K562 (cell line): ENCODE results near the gene GPSM3.

ENCODE experiments used
- CBX5 ChIP-seq: IDR thresholded peaks from 2 replicates; pipeline ENCODE4 v1.6.1; 2014; ENCODE audit warnings: low read depth, borderline replicate concordance
- CREBBP ChIP-seq: IDR thresholded peaks from one replicate; pipeline ENCODE4 v1.6.1; 2012; ENCODE audit warnings: low read depth, mild to moderate bottlenecking, control low read depth, inconsistent platforms, low read length
- MYC ChIP-seq, 2 experiments: fragments of 250-450 bp in 1 of 2; sonication (Bioruptor Pico) in 1 of 2; IDR thresholded peaks; 2 replicates each; pipeline versions ENCODE4 v1.5.1 to v1.6.1; 2012 to 2021; ENCODE audit warnings: low read depth in 2 of 2, borderline replicate concordance in 1 of 2, improper control_type of control experiment in 1 of 2, low read length in 1 of 2, mild to moderate bottlenecking in 1 of 2, moderate library complexity in 1 of 2
- NFYB ChIP-seq: IDR thresholded peaks from 2 replicates; pipeline ENCODE4 v1.6.1; 2011; ENCODE audit warnings: mild to moderate bottlenecking, moderate library complexity; ENCODE audit not compliant: insufficient read length; ENCODE audit errors: extremely low read depth
- TFAM ChIP-seq: fragments of 250-450 bp; sonication (Bioruptor Pico); conservative IDR thresholded peaks from 2 replicates; pipeline ENCODE4 v1.5.0; 2021; ENCODE audit warnings: mild to moderate bottlenecking, moderate library complexity
- ZNF224 ChIP-seq: sonication (generic); formaldehyde crosslinking; IDR thresholded peaks from 2 replicates; pipeline ENCODE4 v1.8.0; 2022; ENCODE audit warnings: mild to moderate bottlenecking, missing genetic modification reagents
- ZNF274 ChIP-seq: IDR thresholded peaks from 2 replicates; pipeline ENCODE4 v1.6.1; 2011; ENCODE audit warnings: low read depth, mild to moderate bottlenecking, low read length, moderate library complexity, borderline replicate concordance
- ZNF324 ChIP-seq: fragments of 250-450 bp; sonication (Bioruptor Pico); IDR thresholded peaks from 2 replicates; pipeline ENCODE4 v1.4.0; 2020; ENCODE audit warnings: mild to moderate bottlenecking
- TF ChIP-seq, protein P1 (sequence below): fragments of 450-650 bp; conservative IDR thresholded peaks from 2 replicates; pipeline ENCODE4 v1.6.1; 2016; ENCODE audit warnings: missing genetic modification characterization, low read depth, mild to moderate bottlenecking, control low read depth, missing compliant biosample characterization
- TF ChIP-seq, protein P2 (sequence below): conservative IDR thresholded peaks from 2 replicates; pipeline ENCODE4 v1.6.1; 2011; ENCODE audit warnings: low read depth, mild to moderate bottlenecking, low read length; ENCODE audit not compliant: control insufficient read depth
- TF ChIP-seq, protein P3 (sequence below), 3 experiments: IDR thresholded peaks in 2 of 3; conservative IDR thresholded peaks in 1 of 3; 2 replicates each; pipeline ENCODE4 v1.5.1; 2011 to 2012; ENCODE audit warnings: low read length in 3 of 3, mild to moderate bottlenecking in 3 of 3, control low read depth in 2 of 3, improper control_type of control experiment in 1 of 3, inconsistent platforms in 1 of 3, low read depth in 1 of 3, mixed read lengths in 1 of 3, moderate library complexity in 1 of 3; ENCODE audit not compliant: insufficient read depth in 2 of 3
- TF ChIP-seq, protein P4 (sequence below): sonication (generic); formaldehyde crosslinking; IDR thresholded peaks from 2 replicates; pipeline ENCODE4 v1.8.1; 2022; ENCODE audit warnings: missing genetic modification reagents
- TF ChIP-seq, protein P5 (sequence below): fragments of 250-450 bp; sonication (Bioruptor Pico); IDR thresholded peaks from 2 replicates; pipeline ENCODE4 v1.5.0; 2021; ENCODE audit warnings: mild to moderate bottlenecking, moderate library complexity

DNA sequence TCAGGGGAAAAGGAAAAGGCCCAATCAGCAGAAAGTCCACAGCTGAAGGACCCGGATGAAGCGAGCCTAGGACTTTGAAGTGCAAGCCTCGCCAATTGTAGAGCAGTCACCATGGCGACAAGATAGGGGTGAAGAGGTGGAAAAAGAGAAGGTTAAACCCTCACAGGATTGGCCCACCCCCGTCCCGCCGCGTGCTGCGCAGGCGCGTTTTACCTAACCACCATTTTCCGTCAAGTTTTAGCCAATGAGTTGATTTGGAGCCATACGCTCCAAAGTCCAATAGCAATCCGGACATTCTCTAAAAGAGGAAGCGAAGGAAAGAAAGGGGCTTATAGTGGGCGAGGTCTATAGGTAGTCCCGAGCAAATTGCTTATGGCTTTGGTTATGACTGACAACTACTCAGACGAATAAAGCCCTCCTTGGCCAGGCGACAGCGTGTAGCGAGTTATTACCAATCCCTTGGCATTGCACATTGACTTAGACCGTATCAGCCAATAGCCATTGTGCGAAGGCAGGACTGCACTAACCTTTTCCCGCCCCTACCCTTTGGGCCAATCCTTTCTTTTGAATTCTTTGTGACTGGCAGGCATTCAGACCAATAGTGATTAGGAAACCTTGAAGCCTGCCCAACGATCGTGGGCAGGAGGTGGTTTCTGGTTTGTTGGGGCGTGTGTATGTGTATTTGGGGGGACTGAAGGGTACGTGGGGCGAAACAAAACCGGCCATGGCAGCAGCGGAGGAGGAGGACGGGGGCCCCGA is 14.5 kb downstream of the GPSM3 start, which contains the start of gene RNF5:
- TF ChIP-seq, protein P1, sequence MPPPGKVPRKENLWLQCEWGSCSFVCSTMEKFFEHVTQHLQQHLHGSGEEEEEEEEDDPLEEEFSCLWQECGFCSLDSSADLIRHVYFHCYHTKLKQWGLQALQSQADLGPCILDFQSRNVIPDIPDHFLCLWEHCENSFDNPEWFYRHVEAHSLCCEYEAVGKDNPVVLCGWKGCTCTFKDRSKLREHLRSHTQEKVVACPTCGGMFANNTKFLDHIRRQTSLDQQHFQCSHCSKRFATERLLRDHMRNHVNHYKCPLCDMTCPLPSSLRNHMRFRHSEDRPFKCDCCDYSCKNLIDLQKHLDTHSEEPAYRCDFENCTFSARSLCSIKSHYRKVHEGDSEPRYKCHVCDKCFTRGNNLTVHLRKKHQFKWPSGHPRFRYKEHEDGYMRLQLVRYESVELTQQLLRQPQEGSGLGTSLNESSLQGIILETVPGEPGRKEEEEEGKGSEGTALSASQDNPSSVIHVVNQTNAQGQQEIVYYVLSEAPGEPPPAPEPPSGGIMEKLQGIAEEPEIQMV: no peak
- TF ChIP-seq MYC (IDR thresholded peaks at IDR 0.05; ENCODE audit: low read depth, low read length): peak; percentile 38; the same call in 1 of the 2 replicates
- TF ChIP-seq MYC (CRISPR knock-in tag; IDR thresholded peaks at IDR 0.05; ENCODE audit: borderline replicate concordance, low read depth): no peak
- TF ChIP-seq, protein P2, sequence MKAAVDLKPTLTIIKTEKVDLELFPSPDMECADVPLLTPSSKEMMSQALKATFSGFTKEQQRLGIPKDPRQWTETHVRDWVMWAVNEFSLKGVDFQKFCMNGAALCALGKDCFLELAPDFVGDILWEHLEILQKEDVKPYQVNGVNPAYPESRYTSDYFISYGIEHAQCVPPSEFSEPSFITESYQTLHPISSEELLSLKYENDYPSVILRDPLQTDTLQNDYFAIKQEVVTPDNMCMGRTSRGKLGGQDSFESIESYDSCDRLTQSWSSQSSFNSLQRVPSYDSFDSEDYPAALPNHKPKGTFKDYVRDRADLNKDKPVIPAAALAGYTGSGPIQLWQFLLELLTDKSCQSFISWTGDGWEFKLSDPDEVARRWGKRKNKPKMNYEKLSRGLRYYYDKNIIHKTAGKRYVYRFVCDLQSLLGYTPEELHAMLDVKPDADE: no peak
- TF ChIP-seq ZNF324 (CRISPR knock-in tag): no peak
- TF ChIP-seq ZNF224 (CRISPR knock-in tag): no peak
- TF ChIP-seq, protein P3, sequence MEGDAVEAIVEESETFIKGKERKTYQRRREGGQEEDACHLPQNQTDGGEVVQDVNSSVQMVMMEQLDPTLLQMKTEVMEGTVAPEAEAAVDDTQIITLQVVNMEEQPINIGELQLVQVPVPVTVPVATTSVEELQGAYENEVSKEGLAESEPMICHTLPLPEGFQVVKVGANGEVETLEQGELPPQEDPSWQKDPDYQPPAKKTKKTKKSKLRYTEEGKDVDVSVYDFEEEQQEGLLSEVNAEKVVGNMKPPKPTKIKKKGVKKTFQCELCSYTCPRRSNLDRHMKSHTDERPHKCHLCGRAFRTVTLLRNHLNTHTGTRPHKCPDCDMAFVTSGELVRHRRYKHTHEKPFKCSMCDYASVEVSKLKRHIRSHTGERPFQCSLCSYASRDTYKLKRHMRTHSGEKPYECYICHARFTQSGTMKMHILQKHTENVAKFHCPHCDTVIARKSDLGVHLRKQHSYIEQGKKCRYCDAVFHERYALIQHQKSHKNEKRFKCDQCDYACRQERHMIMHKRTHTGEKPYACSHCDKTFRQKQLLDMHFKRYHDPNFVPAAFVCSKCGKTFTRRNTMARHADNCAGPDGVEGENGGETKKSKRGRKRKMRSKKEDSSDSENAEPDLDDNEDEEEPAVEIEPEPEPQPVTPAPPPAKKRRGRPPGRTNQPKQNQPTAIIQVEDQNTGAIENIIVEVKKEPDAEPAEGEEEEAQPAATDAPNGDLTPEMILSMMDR (IDR thresholded peaks at IDR 0.05 in 2 of 3, conservative IDR thresholded peaks at IDR 0.05 in 1 of 3; ENCODE audit: insufficient read depth in 2 of 3, low read depth in 1 of 3, low read length in 3 of 3): no peak
- TF ChIP-seq NFYB: peak; percentile 99
- TF ChIP-seq ZNF274: no peak
- TF ChIP-seq, protein P4, sequence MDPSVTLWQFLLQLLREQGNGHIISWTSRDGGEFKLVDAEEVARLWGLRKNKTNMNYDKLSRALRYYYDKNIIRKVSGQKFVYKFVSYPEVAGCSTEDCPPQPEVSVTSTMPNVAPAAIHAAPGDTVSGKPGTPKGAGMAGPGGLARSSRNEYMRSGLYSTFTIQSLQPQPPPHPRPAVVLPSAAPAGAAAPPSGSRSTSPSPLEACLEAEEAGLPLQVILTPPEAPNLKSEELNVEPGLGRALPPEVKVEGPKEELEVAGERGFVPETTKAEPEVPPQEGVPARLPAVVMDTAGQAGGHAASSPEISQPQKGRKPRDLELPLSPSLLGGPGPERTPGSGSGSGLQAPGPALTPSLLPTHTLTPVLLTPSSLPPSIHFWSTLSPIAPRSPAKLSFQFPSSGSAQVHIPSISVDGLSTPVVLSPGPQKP (CRISPR knock-in tag): no peak
- TF ChIP-seq CREBBP: no peak
- TF ChIP-seq TFAM (CRISPR knock-in tag): no peak
- no peak for TF ChIP-seq CBX5
- TF ChIP-seq, protein P5, sequence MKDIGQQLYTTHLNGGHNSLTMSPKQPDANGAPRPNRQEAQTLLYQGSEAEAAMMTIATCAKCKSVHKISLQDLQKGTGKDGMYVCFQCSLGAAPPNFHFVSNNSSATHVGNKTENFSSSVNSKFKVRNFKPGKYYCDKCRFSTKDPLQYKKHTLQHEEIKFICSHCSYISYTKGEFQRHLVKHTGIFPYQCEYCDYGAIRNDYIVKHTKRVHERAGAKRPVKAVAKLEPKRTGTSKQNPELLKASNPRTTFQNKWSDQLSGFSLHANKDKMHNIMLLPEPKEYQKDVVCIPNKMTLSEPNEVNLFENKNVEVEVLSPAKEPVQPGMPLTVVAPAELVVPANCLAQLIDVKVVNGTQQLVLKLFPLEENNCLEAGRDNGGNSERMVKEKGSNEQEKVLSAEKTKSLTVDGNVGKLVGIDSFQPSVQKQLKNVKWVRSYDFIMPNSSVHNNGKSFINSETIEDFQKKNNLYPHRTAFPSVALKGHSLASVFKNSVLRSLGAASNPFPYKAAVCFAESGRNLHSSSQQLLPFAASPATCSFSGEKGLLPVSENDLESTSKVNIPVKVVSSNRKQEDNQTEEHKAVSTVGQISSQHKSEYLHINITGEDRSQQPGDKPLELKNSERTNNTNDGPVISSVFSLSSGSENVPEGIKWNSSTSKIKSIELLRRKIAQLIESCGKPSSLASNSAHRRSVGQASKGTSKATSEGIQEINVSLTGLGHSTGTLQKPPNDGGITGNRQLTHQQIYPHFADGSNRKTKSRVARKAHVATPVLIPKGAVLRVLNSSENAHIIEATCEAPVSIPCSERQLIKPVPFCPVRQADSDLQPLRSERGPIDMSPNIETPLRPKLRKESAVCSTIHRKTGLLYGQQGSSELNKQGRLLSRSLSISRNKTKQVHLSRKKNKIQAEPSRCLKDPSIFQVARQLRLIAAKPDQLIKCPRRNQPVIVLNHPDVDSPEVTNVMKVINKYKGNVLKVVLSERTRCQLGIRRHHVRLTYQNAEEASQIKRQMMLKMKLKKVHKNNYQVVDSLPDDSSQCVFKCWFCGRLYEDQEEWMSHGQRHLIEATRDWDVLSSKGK (CRISPR knock-in tag): no peak
